GM21367 (cell line): ENCODE results near the gene CARD9.
"Not testable (repeated sequence)": the region's sequence is repeated elsewhere in the genome, so short reads cannot be mapped to it uniquely, and the experiment has no call there.

ENCODE experiments used
- ATAC-seq: cut with Tn5 transposase; IDR thresholded peaks from one replicate; pipeline ENCODE4 v1.9.1; 2021; ENCODE audit not compliant: unreplicated experiment

Gene CARD9

DNA sequence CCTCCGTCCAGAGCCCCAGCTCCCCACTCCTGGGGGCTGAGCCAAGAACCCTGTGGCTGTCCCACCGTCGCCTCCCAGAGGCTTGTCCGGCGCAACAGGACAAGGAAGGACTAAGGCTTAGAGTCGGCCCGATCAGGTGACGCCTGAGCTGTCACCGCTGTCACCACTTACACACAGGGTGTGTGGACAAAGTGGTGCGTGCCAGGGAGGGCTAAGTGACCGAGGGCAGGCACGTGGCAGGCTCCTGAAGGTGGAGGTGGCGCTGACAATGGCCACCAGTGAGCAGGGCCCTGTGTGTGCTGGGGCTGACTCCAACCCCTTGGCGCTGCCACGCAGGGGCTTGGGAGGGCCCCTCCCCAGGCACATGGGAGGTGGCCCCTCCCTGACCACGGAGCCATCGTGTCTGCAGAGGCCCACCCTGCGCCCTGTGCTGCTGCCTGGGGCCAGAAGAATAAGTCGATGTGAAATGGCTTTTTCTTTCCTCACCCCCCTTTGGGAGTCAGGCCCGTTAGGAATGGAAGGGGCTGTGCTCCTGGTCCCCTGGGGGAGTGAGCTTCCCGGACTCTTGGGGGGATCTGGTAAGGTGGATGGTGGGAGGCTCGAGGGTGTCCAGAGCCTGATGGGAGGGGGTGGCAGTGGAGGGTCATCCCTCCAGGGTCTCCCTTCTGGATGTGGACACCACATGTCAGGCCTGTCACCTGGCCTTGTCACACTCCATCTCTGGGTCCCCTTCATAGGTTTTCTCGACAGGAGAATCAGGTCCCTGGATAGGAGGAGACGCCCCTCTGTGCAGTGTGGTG lies 48.8 kb downstream of the CARD9 start:
- ATAC-seq: no peak

DNA sequence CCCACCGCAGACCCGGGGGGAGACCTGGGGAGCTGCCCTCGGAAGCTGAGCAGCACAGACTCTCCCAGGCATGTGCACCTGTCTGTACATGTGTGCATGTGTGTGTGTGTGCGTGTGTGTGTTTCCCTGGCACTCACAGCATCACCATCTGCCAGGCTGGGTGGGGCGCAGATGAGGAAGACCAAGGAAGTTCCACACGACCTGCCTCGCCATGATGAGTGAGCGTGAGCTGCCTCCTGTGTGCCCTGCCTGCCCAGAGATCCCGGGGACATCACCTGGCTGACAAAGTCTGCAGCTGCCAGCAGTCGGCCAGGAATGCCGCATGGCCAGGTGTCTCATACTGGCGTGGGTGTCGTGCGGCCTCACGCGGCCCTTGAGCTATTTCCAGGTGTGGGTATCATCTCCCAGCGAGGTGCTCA lies 50.1 kb downstream of the CARD9 start:
- ATAC-seq: no peak

DNA sequence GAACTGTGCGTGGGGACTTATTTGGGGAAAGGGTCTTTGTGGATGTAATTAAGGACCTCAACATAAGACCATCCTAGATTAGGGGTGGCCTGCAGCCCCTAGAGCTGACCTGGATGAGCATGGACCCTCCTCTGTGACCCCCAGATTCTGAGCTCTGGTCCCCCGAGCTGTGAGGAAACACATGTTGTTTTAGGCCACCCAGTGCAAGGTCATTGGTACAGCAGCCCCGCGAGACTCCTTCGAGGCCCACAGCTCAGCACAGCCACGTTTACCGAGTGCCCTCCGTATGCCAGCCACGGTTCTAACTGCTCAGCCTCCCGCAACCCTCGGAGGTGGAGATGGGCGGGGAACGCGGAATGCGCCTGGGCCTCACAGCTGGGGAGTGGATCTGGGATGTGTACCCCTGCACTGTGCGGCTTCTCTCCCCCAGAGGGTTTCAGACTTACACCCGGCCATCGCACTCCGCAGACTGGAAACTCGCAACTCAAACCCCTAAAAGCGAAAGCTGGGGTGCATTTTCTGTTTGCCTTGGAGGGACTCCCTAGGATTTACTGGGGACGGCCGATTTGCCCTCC lies 50.6 kb downstream of the CARD9 start:
- no peak for ATAC-seq

DNA sequence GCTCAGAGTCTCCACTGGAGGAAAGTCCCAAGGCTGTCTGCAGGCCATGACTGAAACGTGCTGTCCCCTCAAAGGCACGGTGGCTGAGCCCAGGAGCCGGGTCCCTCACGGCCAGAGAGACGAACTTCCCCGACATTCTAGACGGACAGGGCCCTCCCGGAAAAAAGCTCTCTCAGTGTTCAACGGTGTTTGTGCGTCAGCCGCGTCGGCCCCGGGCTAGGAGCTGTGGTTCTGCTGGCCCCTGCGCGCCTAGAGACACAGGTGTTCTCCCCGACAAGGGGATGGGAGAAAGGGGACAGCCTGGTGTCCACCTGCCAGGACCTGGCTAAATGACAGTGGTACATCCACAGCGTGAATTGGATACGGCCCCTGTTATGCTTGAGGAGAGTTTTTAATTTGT lies 51.9 kb downstream of the CARD9 start:
- ATAC-seq: no peak

DNA sequence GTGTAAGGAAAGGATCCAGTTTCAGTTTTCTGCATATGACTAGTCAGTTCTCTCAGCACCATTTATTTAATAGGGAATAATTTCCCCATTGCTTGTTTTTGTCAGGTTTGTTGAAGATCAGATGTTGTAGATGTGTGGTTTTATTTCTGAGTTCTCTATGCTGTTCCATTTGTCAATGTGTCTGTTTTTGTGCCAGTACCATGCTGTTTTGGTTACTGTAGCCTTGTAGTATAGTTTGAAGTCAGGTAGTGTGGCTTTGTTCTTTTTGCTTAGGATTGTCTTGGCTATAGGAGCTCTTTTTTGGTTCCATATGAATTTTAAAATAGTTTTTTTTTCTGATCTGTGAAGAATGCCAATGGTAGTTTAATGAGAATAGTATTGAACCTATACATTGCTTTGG lies 52.5 kb downstream of the CARD9 start:
- ATAC-seq: not testable (repeated sequence)

DNA sequence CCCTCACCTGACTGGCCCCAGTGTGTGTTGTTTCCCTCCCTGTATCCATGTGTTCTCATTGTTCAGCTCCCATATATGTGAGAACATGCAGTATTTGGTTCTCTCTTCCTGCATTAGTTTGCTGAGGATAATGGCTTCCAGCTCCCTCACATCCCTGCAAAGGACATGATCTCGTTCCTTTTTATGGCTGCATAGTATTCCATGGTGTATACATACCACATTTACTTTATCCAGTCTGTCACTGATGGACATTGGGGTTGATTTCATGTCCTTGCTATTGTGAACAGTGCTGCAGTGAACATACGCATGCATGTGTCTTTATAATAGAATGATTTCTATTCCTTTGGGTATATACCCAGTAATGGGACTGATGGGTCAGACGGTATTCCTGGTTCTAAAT lies 53.5 kb downstream of the CARD9 start:
- not testable (repeated sequence) for ATAC-seq

DNA sequence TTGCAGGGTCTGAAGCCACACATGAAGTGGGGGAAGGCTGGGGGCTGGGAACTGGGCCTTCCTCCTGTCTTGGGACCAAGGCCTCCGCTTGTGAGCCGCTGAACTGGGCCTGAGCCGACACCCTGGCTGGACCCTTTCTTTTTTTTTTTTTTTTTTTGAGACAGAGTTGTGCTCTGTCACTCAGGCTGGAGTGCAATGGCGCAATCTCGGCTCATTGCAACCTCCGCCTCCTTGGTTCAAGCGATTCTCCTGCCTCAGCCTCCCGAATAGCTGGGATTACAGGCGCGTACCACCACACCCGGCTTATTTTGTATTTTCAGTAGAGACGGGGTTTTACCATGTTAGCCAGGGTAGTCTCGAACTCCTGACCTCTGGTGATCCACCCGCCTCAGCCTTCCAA lies 54.2 kb downstream of the CARD9 start:
- ATAC-seq: not testable (repeated sequence)

DNA sequence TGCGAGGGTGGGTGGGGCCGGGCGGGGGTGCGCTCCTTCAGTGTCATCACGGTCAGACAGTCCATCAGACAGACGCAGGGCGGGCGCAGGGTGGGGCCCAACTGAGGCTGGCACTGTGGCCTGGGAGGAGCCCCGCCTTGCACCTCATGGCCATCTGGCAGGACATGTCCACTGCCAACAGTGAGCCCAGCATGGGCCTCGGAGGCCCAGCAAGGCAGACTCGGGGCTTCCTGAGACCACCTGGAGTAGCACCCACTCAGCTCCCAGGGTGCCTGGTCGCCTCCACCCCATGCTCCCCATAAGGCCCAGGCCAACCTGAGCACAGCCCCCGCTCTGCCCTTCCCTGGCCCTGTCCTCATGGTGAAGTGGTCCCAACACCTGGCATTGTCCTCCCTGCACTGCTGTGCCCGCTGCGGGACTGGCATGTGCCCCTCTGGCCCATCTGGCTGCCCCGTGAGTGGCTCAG lies 54.7 kb downstream of the CARD9 start:
- ATAC-seq: no peak

DNA sequence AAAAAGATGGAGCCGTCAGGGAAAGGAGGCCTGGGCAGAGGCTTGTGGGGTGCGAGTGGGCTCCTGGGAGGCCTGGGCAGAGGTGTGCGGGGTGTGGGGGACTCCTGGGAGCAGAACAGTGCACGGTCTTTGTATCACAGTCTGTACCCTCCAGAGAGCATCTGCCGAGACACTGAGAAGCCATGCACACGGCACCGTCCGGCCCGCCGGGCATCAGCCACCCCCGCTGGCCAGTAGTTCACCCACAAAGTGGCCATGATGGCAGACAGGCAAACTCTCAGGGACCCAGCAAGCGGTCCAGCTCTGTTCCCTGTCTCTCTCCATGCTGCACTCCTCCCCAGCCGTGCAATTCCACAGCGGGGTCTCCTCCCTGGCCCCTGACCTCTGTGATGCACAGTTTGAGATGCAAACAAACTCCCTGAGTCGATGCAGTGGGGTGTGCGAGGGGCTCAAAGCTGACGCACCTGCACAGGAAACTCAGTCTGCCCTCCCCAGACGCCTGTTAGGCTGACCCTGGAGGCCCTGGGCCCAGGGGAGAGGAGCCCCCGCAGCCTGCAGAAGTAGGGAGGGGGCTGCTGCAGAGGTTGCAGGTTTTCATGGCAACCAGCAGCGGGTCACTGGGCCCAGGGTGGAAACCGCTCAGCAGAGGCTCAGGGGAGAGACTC lies 55.2 kb downstream of the CARD9 start:
- ATAC-seq: no peak

DNA sequence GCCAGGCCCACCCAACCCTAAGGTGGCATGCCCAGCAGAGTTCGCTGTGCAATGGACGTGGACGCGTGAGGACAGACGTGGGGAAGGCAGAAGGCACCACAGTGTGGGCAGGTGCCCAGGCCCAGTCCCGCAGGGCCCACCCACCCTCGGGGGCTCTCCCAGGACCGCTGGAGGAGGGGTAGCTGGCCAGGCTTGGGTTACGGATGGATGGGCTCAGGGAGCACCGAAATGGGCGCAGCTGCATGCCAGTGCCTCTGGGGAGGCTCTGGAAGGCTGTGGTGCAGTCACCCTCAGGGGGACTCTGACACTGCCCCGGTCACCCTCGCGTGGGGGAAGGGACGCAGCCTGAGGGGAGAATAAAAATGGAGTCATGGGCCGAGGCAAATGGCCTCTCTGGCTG lies 55.8 kb downstream of the CARD9 start:
- no peak for ATAC-seq

DNA sequence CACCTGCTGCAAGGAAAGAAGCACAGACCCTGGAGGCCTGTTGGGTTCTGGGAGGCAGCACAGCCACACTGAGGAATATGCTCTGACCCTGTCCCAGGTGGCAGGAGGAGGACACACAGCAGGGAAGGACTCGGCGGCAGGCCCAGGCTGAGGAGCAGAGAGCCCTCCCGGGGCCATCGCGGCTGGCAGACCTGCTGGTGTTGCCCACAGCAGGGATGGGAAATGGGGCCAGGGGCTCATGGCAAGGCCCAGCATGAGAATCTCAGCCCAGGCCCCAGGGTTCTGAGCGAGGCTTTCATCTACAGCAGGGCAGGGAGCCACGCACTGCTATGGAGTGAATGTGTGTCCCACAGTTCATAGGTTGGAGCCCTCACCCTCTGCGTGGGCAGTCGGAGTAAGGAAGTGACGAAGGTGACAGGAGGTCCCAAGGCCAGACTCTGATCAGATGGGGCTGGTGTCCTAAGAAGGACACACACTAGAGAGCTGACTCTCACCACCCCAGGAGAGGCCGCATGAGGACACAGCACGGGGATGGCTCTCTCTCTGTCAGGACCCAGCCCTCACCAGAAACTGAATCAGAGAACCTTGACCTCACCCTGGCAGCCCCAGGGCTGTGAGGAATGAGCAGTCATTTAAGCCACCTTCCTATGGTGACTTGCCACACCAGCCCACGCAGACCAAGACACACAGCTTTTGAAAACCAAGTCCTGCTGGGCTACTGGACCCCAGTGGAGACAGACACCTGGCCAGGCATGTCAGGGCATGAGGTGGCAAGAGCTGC lies 56.4 kb downstream of the CARD9 start:
- no peak for ATAC-seq

DNA sequence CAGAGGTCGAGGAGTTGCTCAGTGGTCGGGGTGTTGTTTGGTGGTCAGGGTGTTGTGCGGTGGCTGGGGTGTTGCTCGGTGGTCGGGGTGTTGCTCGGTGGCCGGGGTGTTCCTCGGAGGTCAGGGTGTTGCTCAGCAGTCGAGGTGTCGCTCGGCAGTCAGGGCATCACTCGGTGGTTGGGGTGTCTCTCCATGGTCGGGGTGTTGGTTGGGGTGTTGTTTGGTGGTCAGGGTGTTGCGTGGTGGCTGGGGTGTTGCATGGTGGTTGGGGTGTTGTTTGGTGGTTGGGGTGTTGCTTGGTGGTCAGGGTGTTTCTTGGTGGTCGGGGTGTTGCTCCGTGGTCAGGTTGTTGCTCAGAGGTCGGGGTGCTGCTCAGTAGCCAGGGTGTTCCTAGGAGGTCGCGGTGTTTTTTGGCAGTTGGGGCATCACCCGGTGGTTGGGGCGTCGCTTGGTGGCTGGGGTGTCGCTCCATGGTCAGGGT lies 57.2 kb downstream of the CARD9 start:
- no peak for ATAC-seq

DNA sequence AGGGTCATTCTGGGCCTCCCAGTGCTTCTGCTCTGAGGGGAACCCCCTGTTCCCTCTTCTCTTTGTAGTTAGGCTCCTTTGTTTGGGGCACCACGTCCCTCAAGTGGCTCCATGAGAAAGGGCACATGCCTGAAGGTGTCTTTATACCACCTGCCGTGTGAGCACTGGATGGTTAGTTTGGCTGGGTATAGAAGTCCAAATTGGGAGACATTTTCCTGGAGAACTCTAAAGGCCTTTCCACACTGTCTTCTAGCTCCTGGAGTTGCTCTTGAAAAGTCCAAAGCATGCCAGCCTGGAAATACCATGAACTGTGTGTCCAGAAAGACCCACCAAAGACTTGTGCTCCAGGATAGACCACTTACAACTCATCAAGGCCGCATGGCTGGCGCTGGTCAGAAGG lies 58.5 kb downstream of the CARD9 start:
- no peak for ATAC-seq

DNA sequence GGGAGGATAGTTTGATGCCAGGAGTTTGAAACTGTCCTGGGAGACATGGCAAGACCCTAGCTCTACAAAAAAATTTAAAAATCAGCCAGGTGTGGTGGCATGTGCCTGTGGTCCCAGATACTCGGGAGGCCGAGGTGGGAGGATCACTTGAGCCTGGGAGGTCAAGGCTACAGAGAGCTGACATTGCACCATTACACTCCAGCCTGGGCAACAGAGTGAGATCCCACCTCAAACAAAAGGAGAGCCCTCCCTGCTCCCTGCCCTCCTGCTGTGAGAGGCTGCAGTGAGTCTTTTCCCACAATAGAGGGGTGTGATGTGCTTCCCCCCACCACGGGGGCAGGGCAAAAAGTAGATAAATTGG lies 59.4 kb downstream of the CARD9 start:
- ATAC-seq: no peak
